K562 (cell line): Measurements from ENCODE around the gene KLK13. TPM values are rescaled to one million over a fixed set of nuclear protein-coding genes. Genes with fewer than 3 reads are reported as not detected.

Source experiments
- ATAC-seq: fragments of 200-7000 bp; cut with Tn5 transposase; 3 replicates; pipeline ENCODE4 v1.9.1; 2020; ENCODE audit warnings: moderate library complexity
- BruUV-seq: library from RNA; stranded (reverse); fragments of 400-500 nt; replicated peaks from 2 replicates; lab custom pipeline; 2021; lab: Mats Ljungman, UMichigan
- CTCF ChIA-PET: fragments of 300-600 bp; formaldehyde crosslinking; extraction: SDS; loops from one replicate; lab custom pipeline; 2021; ENCODE audit warnings: low intra/inter-chr PET ratio; lab: Yijun Ruan, JAX
- POLR2A ChIA-PET: fragments of 300-600, 350-650 bp; sonication (Branson Sonifier 250); formaldehyde crosslinking; extraction: SDS; loops from one replicate; lab custom pipeline; 2021; ENCODE audit warnings: antibody characterized with exemption, inconsistent platforms; lab: Yijun Ruan, JAX
- DNase-seq, 4 experiments: peaks; one replicate each; pipeline versions ENCODE4 v3.0.0 to v3.0.0-alpha.2; 2011 to 2018; ENCODE audit warnings: low spot score in 3 of 4, mixed read lengths in 3 of 4; ENCODE audit errors: extremely low read depth in 1 of 4
- FAIRE-seq: peaks from 2 replicates; lab custom pipeline; 2011; peaks lifted over from hg19 to GRCh38; lab: Jason Lieb, UNC
- H2AFZ ChIP-seq: 2 replicates; pipeline ENCODE4 v1.6.0; 2011; ENCODE audit warnings: low read depth, low read length, control low read depth, inconsistent platforms
- H3K27ac ChIP-seq: fragments of 200-600 bp; 3 replicates; pipeline ENCODE4 v1.8.0; 2011; ENCODE audit warnings: low read depth, mild to moderate bottlenecking, control low read depth, inconsistent platforms, low read length, moderate library complexity, mixed read lengths; ENCODE audit errors: extremely low read depth
- H3K27me3 ChIP-seq, 2 experiments: fragments of 300-600 bp in 1 of 2; 2 replicates in 1 of 2; 3 replicates in 1 of 2; pipeline versions ENCODE4 v1.6.0 to v1.8.0; 2011; ENCODE audit warnings: inconsistent platforms in 2 of 2, low read length in 2 of 2, mild to moderate bottlenecking in 1 of 2, mixed read lengths in 1 of 2, moderate library complexity in 1 of 2; ENCODE audit not compliant: control insufficient read depth in 2 of 2, insufficient read depth in 2 of 2
- H3K36me3 ChIP-seq: fragments of 300-600 bp; 3 replicates; pipeline ENCODE4 v1.8.0; 2011; ENCODE audit warnings: mild to moderate bottlenecking, low read length, inconsistent platforms; ENCODE audit not compliant: control insufficient read depth, insufficient read depth
- H3K4me1 ChIP-seq, 2 experiments: fragments of 200-600 bp in 1 of 2; replicated peaks in 1 of 2; 2 replicates in 1 of 2; 3 replicates in 1 of 2; pipeline versions ENCODE4 v1.5.1 to v1.8.0; 2011; ENCODE audit warnings: inconsistent platforms in 2 of 2, low read length in 2 of 2, mild to moderate bottlenecking in 1 of 2, mixed read lengths in 1 of 2, moderate library complexity in 1 of 2; ENCODE audit not compliant: control insufficient read depth in 2 of 2, insufficient read depth in 2 of 2
- H3K4me2 ChIP-seq: 2 replicates; pipeline ENCODE4 v1.6.1; 2011; ENCODE audit warnings: low read length, control low read depth, inconsistent platforms, mixed read lengths; ENCODE audit not compliant: insufficient read depth
- H3K4me3 ChIP-seq: fragments of 200-600 bp; sonication (generic), shearing (Covaris generic); 2 replicates; pipeline ENCODE4 v1.5.1; 2016; ENCODE audit warnings: control low read depth, inconsistent platforms
- H3K79me2 ChIP-seq: fragments of 200-600 bp; 3 replicates; pipeline ENCODE4 v1.8.0; 2011; ENCODE audit warnings: low read length, inconsistent platforms; ENCODE audit not compliant: control insufficient read depth, insufficient read depth
- H3K9ac ChIP-seq, 2 experiments: 2 replicates each; pipeline versions ENCODE4 v1.6.0 to v1.6.1; 2011; ENCODE audit warnings: low read depth in 2 of 2, low read length in 2 of 2, control low read depth in 1 of 2, inconsistent platforms in 1 of 2, mild to moderate bottlenecking in 1 of 2, mixed read lengths in 1 of 2; ENCODE audit not compliant: insufficient read depth in 1 of 2
- H3K9me1 ChIP-seq: one replicate; pipeline ENCODE4 v1.6.0; 2011; ENCODE audit warnings: inconsistent platforms, mild to moderate bottlenecking, low read length, moderate library complexity; ENCODE audit not compliant: control insufficient read depth, insufficient read depth
- H3K9me3 ChIP-seq: replicated peaks from 2 replicates; pipeline ENCODE4 v1.5.1; 2011; ENCODE audit warnings: low read depth, low read length, inconsistent platforms; ENCODE audit not compliant: control insufficient read depth, insufficient read depth
- H4K20me1 ChIP-seq: replicated peaks from 2 replicates; pipeline ENCODE4 v1.6.1; 2011; ENCODE audit warnings: low read length, inconsistent platforms, mixed read lengths; ENCODE audit not compliant: control insufficient read depth, insufficient read depth
- AFF1 ChIP-seq, 2 experiments: fragments of 450-650 bp; IDR thresholded peaks; 2 replicates each; pipeline ENCODE4 v1.6.1; 2018; ENCODE audit warnings: mild to moderate bottlenecking in 2 of 2, low read depth in 1 of 2; ENCODE audit not compliant: partially characterized antibody in 2 of 2
- EHMT2 ChIP-seq: fragments of 450-650 bp; IDR thresholded peaks from 2 replicates; pipeline ENCODE4 v1.6.1; 2018; ENCODE audit warnings: antibody characterized with exemption
- ETS1 ChIP-seq: conservative IDR thresholded peaks from 2 replicates; pipeline ENCODE4 v1.6.1; 2011; ENCODE audit warnings: low read depth, mild to moderate bottlenecking, low read length; ENCODE audit not compliant: control insufficient read depth
- GTF2A2 ChIP-seq: IDR thresholded peaks from 2 replicates; pipeline ENCODE4 v1.6.1; 2016; ENCODE audit warnings: mild to moderate bottlenecking, missing genetic modification characterization, missing compliant biosample characterization
- PHB2 ChIP-seq: fragments of 450-650 bp; IDR thresholded peaks from 2 replicates; pipeline ENCODE4 v1.6.1; 2017; ENCODE audit warnings: low read depth
- ZNF398 ChIP-seq: fragments of 250-450 bp; sonication (Bioruptor Pico); IDR thresholded peaks from 2 replicates; pipeline ENCODE4 v1.8.0; 2021; ENCODE audit warnings: moderate library complexity, mild to moderate bottlenecking, inconsistent platforms
- ZNF586 ChIP-seq: fragments of 450-650 bp; formaldehyde crosslinking; conservative IDR thresholded peaks from 2 replicates; pipeline ENCODE4 v1.4.0; 2020; ENCODE audit warnings: mild to moderate bottlenecking, moderate library complexity
- WGBS: fragments of 100-300 bp; shearing (Covaris generic); methylation state at CpG from one replicate; pipeline ENCODE4 v1.1.6; 2016; ENCODE audit warnings: low coverage, mixed read lengths; ENCODE audit not compliant: insufficient coverage; ENCODE audit errors: missing lambda C conversion rate; 5-methylcytosine and 5-hydroxymethylcytosine counted together
- in situ Hi-C: fragments of 300-500 bp; cut with MboI; formaldehyde crosslinking; loops from 4 replicates; pipeline ENCODE4 v1.15.0; 2018; ENCODE audit warnings: inconsistent platforms, mixed read lengths
- intact Hi-C: fragments of 100-400 bp; cut with micrococcal nuclease; formaldehyde crosslinking; loops from 2 replicates; pipeline ENCODE4 v1.14.2; 2022
- polyA plus RNA-seq, 8 experiments: library from polyadenylated mRNA; depleted of rRNA in 4 of 8; stranded (reverse) in 5 of 8; unstranded in 3 of 8; fragments of >200 nt; fragmentation: Nextera tagmentation in 2 of 8; fragmentation: Illumina TruSeq in 1 of 8; extraction: Ambion mirVana in 2 of 8; extraction: Trizol in 1 of 8; gene quantifications; 2 replicates each; pipeline versions ENCODE4 v1.2.1 to v1.2.3, GENCODE V29; 2011 to 2014; ENCODE audit warnings: inconsistent platforms in 1 of 8, missing spikeins in 1 of 8
- total RNA-seq, 7 experiments: library from RNA; depleted of rRNA in 6 of 7; stranded (reverse); fragments of >200 nt in 6 of 7; fragmentation: Illumina TruSeq in 2 of 7; extraction: Trizol in 2 of 7; gene quantifications; 2 replicates each; pipeline versions ENCODE4 v1.2.1 to v1.2.3, GENCODE V29; 2011 to 2021; ENCODE audit warnings: low replicate concordance in 1 of 7

The KLK13 gene
- total and polyA plus RNA-seq, 9 of the 15 experiments (the other 6 are each of a cell fraction or from before 2014, with no cell fraction given): 0.72 to 9.0 (median 2.3) TPM

- H3K36me3 ChIP-seq: no peaks in the 10 kb centered on the region
- intact Hi-C loops: no loop called here
- no peaks in the 10 kb centered on the region for H4K20me1 ChIP-seq
- CTCF ChIA-PET: no interaction called here
- H3K79me2 ChIP-seq: no peaks in the 10 kb centered on the region
- POLR2A ChIA-PET: interaction anchor here (0.9 kb wide), 1 partner anchor 46 kb away, joined by 3 read pairs; no protein-coding TSS in a partner anchor
- ATAC-seq (no peak), DNase-seq (no peak), FAIRE-seq (no peak)
- in situ Hi-C loops: no loop called here
- H2AFZ ChIP-seq: no peak overlapping the region
- BruUV-seq: no TSS peak
- no peaks in the 10 kb centered on the region; the same call in 1 of the 2 replicates for H3K9me3 ChIP-seq
- H3K4me1 ChIP-seq: peaks cover 0 to 7% of the 10 kb centered on the region in 2 experiments; a peak in 2 of 5 replicates
- no peak overlapping the region for H3K4me2 ChIP-seq
- H3K9ac ChIP-seq: no peak overlapping the region
- 1% methylated on average over 5 of the region's 5 CpGs for WGBS
- peaks cover 2 to 33% of the 10 kb centered on the region in 2 experiments; a peak in 2 of 5 replicates for H3K27me3 ChIP-seq
- no peak overlapping the region for H3K27ac ChIP-seq
- no peak overlapping the region for H3K4me3 ChIP-seq
- H3K9me1 ChIP-seq: no peaks in the 10 kb centered on the region
- TF ChIP-seq GTF2A2 (tag) (no peak), ZNF398 (CRISPR knock-in tag) (no peak), AFF1 (IDR thresholded peaks at IDR 0.05; ENCODE audit: low read depth in 1 of 2, partially characterized antibody in 2 of 2) (no peak), PHB2 (no peak), ZNF586 (CRISPR knock-in tag) (no peak), ETS1 (no peak), EHMT2 (no peak)
Measured at GRCh38 chr19:51075998-51076397, 11.1 kb upstream of the KLK13 start.
